Suppressor macrophage treated with lipopolysaccharide for 4 hours (primary cell): Measurements from ENCODE around the gene ERCC5.

Experiments
- DNase-seq: peaks from one replicate; pipeline ENCODE4 v3.0.0-alpha.2; 2020

Gene ERCC5

DNA sequence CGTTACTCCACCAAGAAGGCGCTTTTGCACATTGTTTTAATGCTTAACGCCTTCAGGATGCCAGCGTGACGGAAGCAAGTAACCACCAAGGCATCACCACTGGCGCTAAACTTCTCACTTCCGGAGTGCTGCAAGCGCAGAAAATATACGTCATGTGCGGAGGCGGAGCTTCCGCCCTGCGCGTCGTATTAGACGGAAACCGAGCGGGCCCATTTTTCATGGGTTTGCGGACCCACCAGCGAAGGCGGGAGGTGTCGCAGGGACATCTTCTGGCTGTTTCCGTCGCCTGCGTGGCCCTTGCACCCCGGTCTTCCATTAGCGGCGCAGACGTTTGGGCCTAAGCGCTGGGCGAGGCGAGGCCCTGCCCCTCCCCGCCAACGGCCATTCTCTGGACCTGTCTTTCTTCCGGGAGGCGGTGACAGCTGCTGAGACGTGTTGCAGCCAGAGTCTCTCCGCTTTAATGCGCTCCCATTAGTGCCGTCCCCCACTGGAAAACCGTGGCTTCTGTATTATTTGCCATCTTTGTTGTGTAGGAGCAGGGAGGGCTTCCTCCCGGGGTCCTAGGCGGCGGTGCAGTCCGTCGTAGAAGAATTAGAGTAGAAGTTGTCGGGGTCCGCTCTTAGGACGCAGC lies at the start of gene ERCC5:
ERCC5 (plus strand) TSS at position 403 of the 631 bp plus-strand sequence. CDS start 235 bp downstream, outside the sequence.
- peak; percentile 99 for DNase-seq

DNA sequence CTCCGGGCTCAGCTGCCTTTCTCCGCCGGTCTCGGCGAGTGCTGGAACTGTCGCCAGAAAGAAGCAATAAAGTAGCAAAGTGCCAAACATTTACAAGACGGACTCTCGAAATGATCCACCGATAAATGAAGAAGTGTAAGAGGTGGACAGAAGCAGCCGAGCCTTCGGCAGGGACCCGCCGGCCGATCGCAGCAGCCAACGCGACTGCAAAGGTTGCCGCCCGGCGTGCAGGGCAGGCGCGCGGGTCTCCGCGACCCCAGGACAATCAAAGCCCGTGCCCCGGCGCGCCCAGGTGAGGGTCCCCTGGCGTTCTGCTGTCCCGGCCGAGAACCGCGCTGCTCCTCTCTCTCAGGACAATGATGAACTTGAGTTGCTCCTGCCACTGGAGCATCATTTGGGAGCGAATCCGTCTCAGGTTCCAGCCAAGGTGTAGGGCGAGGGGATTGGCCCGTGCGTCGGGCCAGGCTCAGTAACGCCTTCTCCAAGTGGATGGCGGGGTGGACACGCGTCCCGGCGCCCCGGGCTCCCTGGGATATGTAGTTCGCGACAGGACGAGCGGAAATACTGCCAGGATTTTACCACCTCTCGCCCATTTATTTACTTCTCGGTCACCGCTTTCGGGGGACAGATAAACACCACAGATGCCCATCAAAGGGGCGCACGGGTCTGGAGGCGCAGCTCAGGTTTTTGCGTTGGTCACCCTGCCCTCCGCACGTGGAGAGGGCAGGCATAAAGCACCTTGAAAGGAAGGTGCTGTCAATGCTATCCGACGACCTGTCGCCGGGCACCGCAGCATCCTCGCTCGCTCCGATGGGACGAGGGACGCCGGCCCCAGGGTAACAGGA lies 47.0 kb upstream of the ERCC5 start, which contains the start of the genes BIVM and POGLUT2:
BIVM (plus strand) TSS at position 539 of the 845 bp plus-strand sequence. CDS start 8,149 bp downstream, outside the sequence.
POGLUT2 (minus strand) TSS at position 396 of the 845 bp plus-strand sequence; CDS start at position 90, 306 bp downstream.
- peak; percentile 90 for DNase-seq

DNA sequence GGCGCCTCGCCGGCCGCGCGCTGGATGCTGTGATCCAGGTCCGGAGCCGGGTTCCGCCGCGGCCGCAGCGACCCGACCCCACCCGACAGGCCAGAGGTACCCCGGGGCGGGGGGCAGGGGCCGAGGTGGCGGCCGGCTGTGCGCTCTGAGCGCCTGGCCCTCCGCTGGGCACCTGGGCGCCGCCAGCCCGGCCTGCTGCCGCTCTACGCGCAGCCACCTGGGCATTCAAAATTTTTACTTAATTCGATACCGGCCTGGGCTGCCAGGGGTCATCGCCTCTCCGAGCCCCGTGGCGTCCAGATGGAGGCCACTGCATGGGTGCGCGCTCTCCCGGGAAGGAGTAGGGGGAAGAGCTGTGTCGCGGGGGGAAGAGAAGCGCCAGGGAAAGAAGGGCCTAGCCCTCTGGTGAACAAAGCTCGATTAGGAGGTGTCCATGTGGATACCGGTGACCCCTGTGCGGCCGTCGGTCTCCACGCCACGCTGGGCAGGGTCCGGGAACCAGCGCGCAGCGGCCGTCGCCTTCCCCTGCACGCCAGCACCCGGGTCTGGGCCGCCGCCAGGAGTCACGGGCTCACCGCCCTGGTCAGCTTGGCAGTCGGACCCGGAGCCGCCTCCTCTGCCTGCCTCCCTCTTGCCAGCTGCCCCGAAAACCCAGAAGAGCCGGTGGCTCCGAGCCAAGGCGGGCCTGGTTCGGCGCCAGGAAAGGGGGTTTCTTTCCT lies 46.2 kb upstream of the ERCC5 start:
- peak; percentile 24 for DNase-seq

DNA sequence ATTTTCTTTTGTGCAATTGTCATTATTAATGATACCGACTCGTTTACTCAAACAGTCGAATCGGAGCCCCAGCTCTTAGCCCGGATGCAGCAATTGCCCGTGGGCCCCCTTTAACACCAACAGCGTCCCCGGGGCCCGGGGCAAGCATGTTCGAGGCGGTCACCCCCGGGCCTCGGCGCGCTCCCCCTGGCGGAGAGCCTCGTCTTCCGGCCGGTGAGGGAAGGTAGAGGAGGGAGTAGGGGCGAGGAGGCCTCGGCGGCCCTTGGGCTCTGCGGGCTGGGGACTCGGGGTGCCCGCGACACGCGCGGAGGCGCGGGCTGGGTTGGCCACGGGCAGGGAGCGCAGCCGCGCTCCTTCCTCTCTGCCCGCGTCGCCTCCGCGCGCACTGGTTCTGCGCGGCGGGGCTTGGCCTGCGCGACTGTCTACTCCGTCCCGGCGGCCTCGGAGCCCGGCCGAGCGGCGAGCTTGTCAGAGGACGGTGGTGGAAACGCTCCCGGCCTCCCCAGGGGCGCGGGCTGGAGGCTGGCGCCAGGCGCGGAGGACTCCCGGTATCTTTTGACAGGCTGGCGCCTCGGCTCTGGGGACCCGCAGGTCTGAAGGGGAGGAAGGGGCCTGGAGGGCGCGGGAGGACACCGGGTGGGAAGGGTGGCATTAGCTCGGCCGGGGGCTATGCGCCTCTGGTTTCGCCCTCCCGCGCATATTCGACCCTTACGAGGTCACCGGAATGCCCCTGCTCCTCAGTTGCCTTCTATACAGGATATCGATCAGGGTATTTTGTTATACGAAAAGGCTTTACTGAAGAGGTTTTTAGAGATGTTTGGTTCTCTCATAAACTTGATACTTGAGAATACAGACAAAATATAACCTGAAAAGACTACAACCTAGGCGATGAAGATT lies 45.4 kb upstream of the ERCC5 start:
- DNase-seq, result peak; percentile 87

DNA sequence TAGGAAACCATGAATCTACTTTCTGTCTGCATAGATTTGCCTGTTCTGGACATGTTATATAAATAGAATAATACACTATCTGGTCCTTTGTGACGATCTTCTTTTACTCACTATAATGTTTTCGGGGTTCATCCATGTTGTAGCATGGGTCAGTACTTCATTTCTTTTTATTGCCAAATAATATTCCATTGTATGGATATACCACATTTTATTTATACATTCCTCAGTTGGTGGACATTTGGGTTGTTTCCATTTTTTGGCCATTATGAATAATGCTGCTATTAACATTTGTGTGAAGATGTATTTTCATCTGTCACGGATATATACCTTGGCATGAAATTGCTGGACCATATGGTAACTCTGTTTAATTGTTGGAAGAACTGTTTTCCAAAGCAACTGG lies 40.2 kb upstream of the ERCC5 start:
- no peak for DNase-seq

DNA sequence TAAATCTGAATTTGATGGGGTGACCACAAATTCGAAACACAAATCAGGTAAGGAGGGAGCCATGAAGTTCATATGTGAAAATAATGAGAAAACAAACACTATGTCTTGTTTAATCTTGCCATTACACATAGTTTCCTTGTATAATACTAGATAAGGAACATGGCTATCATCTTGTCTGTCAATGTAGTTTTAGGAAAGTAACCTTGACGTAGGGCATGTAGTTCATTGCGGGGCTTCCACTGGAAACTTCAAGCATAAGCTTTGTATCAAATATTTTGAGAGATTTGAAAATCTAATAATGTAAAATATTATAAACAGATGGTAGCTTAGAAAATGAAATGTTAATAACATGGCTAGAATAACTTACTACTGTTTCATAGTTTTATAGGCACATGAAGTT lies 38.1 kb upstream of the ERCC5 start:
- DNase-seq, result no peak

DNA sequence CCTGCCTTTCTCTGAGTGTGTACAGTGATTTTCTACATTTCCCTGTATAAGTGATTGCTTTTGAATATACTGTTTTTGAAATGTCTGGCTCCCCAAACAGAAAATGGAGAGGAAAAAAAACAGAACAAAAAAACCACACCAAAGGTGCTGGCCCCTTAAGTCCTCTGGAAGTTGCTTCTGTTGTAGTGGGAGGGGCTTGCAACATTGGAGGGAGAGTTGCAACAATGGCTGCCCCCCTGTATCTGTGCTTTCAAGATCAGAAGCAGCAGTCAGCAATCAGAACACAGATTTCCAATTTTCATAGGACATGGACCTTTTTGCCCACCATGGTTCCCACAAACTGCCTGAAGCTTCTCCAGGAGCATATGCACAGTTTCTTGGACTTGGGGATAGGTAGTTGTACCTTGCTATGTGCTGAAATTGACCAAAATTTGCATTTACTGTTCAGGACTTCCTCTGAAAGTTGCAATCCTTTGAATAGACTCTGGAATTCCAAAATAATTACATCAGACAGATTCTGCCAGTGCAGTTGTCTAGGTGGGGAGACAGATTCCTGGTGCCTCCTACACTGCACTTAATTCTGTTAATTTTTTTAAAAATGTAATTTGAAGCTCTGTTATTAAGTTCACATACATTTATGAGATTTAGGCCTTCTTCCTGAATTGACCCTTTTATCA lies 33.1 kb upstream of the ERCC5 start:
- no peak for DNase-seq

DNA sequence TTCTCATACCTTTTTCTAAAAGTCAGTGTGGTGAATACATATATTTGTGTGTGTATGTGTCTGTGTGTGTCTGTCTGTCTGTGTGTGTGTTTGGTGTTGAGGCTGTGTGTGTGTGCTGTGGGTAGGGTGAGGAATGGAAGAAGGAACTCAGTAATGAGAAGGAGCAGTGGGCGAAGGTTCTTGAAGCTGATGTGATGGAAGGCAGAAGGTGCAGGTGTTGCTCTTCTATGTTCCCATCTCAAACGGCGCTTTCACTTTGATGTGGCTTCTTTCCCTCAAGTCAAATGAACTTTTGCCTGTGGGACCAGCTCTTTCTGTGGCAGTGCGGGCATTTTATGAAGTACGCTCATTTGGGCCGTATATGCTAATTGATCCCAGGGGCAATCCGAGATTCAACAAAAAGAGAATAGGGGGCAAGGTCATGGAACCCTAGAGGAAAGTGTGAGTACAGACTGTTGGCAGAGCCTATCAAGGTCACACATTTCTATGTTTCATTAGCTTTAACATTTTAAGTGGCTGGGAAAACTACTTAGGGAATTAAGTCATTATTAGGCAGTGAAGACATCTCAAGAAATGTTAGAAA lies 31.7 kb upstream of the ERCC5 start:
- DNase-seq, result no peak

DNA sequence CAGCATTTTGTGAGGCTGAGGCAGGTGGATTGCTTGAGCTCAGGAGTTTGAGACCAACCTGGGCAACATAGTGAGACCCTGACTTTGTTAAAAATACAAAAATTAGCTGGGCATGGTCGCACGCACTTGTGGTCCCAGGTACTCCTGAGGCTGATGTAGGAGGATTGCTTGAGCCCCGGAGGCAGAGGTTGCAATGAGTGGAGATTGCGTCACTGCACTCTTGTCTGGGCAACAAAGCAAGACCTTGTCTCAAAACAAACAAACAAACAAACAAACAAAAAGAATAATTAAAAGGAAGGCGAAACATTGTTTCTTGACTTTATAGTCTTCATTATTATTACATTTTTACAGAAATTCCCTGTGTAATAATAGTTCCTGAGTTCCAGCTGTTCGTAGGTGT lies 31.0 kb upstream of the ERCC5 start:
- no peak for DNase-seq

DNA sequence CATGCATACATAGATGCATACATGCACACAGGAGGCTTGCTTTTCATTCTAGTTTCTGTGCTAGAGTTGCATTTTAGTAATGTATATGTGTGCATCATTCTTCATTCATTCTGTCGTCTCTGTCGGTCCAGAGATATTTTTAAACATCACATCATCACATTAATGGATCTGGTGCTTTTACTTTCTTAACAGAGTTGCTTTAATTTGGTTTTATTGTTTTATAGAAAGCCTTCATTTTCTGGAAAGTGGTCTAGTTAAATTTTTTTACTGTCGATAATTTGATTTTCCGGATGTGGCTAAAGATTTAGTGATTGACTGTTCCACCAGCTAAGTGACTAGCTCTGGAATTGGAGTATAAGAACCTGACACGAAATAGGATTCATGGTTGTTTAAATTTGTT lies 30.0 kb upstream of the ERCC5 start:
- DNase-seq, result no peak

DNA sequence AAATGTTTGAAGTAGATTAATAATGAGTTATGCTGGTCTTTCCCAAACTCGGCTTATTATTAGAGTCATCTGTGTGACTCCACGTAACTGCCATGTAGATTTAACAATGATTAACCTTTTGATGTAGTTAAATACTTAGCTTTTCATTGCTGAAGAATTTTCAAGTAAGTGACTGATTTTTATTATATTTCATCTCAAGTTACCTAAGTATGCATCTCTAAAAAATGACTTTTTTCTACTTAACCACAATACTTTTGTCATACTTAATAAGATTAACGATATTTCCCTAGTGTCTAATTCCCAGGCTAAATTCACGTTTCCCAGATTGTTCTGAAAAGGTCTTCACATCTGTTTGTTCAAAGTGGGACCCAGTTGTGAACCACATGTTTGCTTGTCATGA lies 29.1 kb upstream of the ERCC5 start:
- DNase-seq, result no peak

DNA sequence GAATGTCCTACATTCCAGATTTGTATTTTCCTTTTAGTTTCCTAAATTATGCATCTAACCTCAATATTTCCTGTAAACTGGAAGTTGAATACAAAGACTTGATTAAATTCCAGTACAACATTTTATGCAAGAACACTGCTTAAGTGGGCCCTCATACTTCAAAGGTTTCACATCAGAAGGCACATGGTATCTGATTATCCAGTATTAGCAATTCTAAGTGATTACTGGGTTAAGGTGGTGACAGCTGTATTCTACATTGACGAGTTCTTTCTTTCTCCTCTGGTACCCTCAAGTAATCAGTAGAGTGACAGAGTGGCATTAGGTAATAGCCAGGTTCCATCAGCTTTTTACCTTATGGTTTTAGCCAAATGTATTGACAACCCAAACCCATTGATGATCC lies 28.6 kb upstream of the ERCC5 start:
- DNase-seq, result no peak

DNA sequence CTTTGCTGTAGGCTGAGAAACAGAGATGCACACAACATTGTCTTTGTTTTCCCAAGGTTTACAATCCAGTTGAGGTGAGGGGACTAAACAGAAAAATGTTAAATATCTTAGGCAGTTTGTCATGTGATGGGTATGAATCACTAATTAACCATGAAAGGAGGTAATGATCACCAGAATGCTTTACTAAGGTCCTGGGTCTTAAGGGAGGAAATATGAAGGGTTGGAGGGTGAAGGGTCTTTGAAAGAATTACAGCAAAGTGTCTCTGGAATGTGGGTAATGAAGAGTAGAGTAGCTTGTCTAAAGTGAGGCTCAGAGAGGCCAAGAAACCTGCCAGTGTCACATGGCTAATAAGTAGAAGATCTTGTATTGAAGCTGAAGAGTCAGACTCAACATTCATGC lies 27.9 kb upstream of the ERCC5 start:
- no peak for DNase-seq

DNA sequence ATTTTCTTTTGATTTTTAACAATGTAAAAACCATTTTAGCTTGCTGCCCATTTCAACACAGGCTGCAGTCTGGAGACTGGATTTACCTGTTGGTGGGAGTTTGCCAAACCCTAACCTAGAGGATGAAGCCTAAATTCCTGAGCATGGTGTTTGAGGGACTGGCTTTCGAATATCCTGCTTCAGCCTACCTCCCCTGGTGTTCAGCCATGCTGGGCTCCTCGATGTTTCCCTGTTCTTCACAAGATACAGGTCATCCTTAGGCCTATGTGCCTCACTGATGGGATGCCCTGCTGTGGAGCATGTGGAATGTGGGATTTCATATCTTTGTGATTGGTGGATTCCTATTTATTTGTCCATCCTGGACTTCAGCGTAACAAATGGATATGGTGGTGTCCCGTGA lies 20.4 kb upstream of the ERCC5 start:
- DNase-seq, result no peak

DNA sequence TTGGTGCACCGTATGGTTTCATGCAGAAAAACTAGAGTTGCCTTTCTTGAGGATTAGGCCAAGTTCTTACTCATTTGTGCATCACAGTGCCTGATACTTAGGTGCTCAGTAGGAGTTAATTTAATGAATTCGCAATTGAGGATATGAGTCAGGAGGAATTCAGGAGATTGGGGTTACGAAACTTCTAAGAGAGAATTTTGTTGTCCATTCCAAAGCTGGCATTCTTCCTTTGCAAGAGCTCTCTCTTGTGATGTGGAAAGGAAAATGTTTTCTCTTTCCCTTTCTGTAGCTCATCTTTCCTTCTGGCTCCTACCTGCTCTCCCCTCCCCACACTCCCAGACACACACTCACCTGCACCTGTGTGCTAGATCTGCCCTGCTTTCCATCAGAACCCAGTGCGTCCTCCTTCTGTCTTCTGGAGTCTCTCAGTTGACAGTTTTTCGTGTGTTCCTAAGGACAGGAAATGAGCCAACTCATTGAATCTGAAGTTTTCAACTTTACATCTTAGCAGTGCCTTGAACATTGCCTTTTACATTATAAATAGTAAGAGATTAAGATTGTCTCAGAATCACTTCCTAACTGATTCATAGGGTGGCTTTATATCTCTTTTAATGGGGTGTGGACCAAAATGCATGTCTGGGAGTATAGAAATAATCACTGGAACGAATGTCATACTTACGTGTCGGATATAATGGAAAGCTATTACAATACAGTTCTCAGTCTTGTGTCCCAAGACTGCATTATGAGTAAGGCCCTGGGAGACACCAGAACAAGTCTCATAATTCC lies 19.7 kb upstream of the ERCC5 start:
- no peak for DNase-seq

DNA sequence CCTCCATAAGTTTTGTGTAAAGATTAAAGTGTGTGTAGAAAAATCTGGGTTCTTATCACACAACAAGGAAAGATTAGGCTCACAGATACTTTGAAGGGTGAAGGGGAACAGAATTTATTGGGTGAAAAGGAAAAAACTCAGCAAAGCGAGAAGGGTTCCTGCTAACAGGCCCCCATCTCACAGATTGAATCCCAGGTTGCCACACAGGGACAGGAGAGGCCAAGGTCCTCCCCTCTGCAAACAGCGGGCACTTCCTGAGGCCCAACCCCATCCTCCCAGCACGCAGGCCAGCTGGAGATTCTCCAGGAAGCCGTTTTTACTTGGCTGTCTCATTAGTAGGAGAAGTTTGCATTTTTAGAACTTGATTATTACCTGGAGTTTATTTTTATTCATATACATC lies 15.2 kb upstream of the ERCC5 start:
- DNase-seq, result no peak

DNA sequence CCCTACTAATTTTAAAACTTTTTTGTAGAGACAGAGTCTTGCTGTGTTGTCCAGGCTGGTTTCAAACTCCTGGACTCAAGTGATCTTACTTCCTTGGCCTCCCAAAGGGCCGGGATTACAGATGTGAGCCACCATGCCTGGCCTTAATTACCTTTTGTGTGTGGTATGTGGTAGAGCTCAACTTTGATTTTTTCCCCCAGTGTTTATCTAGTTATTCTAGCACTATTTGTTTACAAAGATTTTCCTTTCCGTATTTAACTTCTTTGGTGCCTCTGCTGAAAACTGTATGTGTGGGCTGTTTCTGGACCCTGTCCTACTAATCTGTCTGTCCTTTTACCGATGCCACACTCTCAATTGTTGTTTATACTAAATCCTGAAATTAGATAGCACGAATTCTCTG lies 9.4 kb upstream of the ERCC5 start:
- DNase-seq, result no peak

DNA sequence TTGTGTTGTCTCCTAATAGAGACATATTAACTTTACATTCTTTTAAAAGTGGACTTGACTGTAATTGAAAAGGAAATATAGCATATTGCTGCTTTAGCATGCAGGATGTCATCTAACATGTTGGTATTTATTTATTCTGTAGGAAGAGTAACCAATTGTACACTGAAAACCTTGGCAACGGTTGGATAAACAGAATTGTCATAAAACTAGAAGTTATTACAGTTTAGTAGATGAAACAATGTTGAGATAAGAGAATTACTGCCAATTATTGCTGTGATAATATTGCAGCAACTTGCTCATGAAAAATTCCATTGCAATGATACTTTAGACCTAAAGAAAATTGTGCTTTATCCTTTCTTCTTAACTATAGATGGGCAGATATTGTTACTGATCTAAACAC lies 7.6 kb upstream of the ERCC5 start:
- DNase-seq, result no peak

DNA sequence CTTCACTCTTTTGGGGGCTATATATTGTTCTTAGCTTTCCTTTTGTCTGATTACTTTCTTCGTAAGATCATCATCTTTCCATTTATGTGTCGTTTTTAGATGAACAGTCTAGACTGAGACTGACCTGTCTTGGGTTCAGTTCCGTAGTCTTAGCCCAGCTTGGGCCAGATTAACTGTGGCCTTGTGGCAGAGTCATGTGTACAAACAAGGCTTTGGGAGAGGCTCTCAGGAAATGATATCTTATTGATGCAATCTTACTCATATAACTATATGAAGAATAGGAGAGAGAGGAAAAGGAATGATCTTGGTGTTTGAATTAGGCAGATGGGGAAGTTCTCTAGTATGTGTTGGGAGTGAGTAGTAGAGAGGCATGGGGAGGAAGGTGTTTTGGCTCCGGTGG lies 6.8 kb upstream of the ERCC5 start:
- DNase-seq, result no peak

DNA sequence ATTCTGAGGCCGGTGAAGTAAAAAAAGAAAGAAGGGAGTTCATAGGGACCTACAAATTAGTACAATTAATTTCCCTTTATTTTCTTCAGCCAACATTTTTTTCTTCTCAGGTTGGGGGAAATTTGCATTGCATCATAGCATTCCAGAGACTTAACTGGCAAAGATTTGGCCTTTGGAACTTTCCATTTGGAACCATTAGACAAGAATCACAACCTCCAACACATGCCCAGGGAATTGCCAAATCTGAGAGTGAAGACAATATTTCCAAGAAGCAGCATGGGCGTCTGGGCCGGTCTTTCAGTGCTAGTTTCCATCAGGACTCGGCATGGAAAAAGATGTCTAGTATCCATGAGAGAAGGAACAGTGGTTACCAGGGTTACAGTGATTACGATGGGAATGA lies 6.4 kb upstream of the ERCC5 start:
- no peak for DNase-seq

DNA sequence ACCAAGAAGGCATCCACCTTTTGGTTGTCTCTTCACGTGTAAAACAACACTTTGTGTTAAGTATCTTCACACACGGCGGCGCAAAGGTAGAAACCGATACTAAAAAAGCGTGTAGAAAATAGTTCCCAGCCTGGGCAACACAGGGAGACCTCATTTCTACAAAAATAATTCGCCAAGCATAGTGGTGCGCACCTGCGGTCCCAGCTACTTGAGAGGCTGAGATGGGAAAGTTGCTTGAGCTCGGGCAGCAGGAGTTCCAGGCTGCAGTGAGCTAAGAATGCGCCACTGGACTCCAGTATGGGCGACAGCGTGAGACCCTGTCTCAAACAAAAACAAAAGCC lies 573 bp upstream of the ERCC5 start:
- no peak for DNase-seq
